B cell (primary cell): ENCODE data around the gene TFF2. TPM values are rescaled to one million over a fixed set of nuclear protein-coding genes. Genes with fewer than 3 reads are reported as not detected.

Source experiments
- ATAC-seq: fragments of 200-7000 bp; cut with Tn5 transposase; one replicate; pipeline ENCODE4 v1.10.0; 2021; ENCODE audit warnings: low read depth, mild to moderate bottlenecking, moderate number of reproducible peaks, moderate library complexity
- CTCF ChIA-PET: fragments of 350-600 bp; sonication (Branson Sonifier 250); formaldehyde crosslinking; loops from one replicate; lab custom pipeline; 2021; ENCODE audit warnings: antibody characterized with exemption, inconsistent platforms; lab: Charles Lee
- POLR2A ChIA-PET: fragments of 350-600 bp; sonication (Branson Sonifier 250); formaldehyde crosslinking; loops from one replicate; lab custom pipeline; 2021; ENCODE audit warnings: antibody characterized with exemption; lab: Charles Lee
- DNase-seq: peaks from one replicate; pipeline ENCODE4 v3.0.0; 2013
- H2AFZ ChIP-seq: 2 replicates; pipeline ENCODE4 v1.6.1; 2012; ENCODE audit warnings: mild to moderate bottlenecking, low read depth, low read length; ENCODE audit not compliant: insufficient read depth, poor library complexity, severe bottlenecking
- H3K27ac ChIP-seq, 2 donors: 1 replicate in 1 of 2; 2 replicates in 1 of 2; pipeline ENCODE4 v1.5.1; 2012 to 2013; ENCODE audit warnings: low read length in 2 of 2, mild to moderate bottlenecking in 2 of 2, moderate library complexity in 1 of 2
- H3K27me3 ChIP-seq, 4 experiments: fragments of 200-600 bp in 1 of 4; sonication (generic) in 1 of 4; replicated peaks in 1 of 4; 1 replicate in 2 of 4; 2 replicates in 2 of 4; pipeline versions ENCODE4 v1.6.1 to v1.7.0; 2013 to 2016; ENCODE audit warnings: low read length in 3 of 4, mild to moderate bottlenecking in 2 of 4, mixed read lengths in 1 of 4, moderate library complexity in 1 of 4; ENCODE audit not compliant: insufficient read depth in 4 of 4, control insufficient read depth in 3 of 4; ENCODE audit errors: control extremely low read depth in 1 of 4
- H3K36me3 ChIP-seq, 2 experiments: replicated peaks in 1 of 2; 1 replicate in 1 of 2; 2 replicates in 1 of 2; pipeline versions ENCODE4 v1.6.1 to v1.7.1; 2013; ENCODE audit warnings: low read length in 1 of 2; ENCODE audit not compliant: insufficient read depth in 2 of 2, control insufficient read depth in 1 of 2; ENCODE audit errors: control extremely low read depth in 1 of 2, extremely low read depth in 1 of 2
- H3K4me1 ChIP-seq, 2 donors: fragments of 200-600 bp in 1 of 2; sonication (generic) in 1 of 2; 1 replicate in 1 of 2; 2 replicates in 1 of 2; pipeline versions ENCODE4 v1.5.1 to v1.6.1; 2013 to 2017; ENCODE audit warnings: low read length in 2 of 2; ENCODE audit not compliant: control insufficient read depth in 2 of 2, insufficient read depth in 2 of 2
- H3K4me2 ChIP-seq: replicated peaks from 2 replicates; pipeline ENCODE3; 2012; ENCODE audit warnings: mild to moderate bottlenecking, low read depth, low read length; ENCODE audit not compliant: poor library complexity, severe bottlenecking
- H3K4me3 ChIP-seq, 5 experiments: fragments of 200-600 bp in 1 of 5; sonication (generic) in 1 of 5; 1 replicate in 3 of 5; 2 replicates in 2 of 5; pipeline versions ENCODE4 v1.5.1 to v1.7.0; 2011 to 2016; ENCODE audit warnings: low read length in 4 of 5, mild to moderate bottlenecking in 4 of 5, low read depth in 2 of 5, control low read depth in 1 of 5, moderate library complexity in 1 of 5; ENCODE audit not compliant: insufficient read depth in 1 of 5; ENCODE audit errors: control extremely low read depth in 1 of 5, extremely low read depth in 1 of 5
- H3K79me2 ChIP-seq: fragments of 200-600 bp; sonication (generic); one replicate; pipeline ENCODE4 v1.6.0; 2016; ENCODE audit warnings: low read length; ENCODE audit not compliant: control insufficient read depth, insufficient read depth
- H3K9ac ChIP-seq: fragments of 200-600 bp; sonication (generic); 2 replicates; pipeline ENCODE4 v1.6.1; 2017; ENCODE audit warnings: mild to moderate bottlenecking, low read length, moderate library complexity
- H3K9me3 ChIP-seq, 3 donors: one replicate each; pipeline versions ENCODE4 v1.6.1 to v1.7.1; 2013; ENCODE audit warnings: low read length in 2 of 3; ENCODE audit not compliant: control insufficient read depth in 2 of 3, insufficient read depth in 1 of 3; ENCODE audit errors: control extremely low read depth in 1 of 3
- H4K20me1 ChIP-seq: 2 replicates; pipeline ENCODE4 v1.6.0; 2012; ENCODE audit warnings: mild to moderate bottlenecking, low read length; ENCODE audit not compliant: insufficient read depth, control insufficient read depth, poor library complexity, severe bottlenecking
- H3K27ac Mint-ChIP-seq: one replicate; pipeline ENCODE4 v1.8.0; 2021; ENCODE audit warnings: mixed read lengths
- H3K27me3 Mint-ChIP-seq: one replicate; pipeline ENCODE4 v1.8.0; 2021; ENCODE audit warnings: mixed read lengths
- H3K4me1 Mint-ChIP-seq: one replicate; pipeline ENCODE4 v1.8.0; 2021; ENCODE audit warnings: mixed read lengths
- H3K4me3 Mint-ChIP-seq: one replicate; pipeline ENCODE4 v1.8.0; 2021; ENCODE audit warnings: mixed read lengths
- H3K9me3 Mint-ChIP-seq: one replicate; pipeline ENCODE4 v1.8.0; 2022; ENCODE audit warnings: mixed read lengths; ENCODE audit not compliant: insufficient read depth
- CTCF ChIP-seq: fragments of 200-600 bp; IDR thresholded peaks from one replicate; pipeline ENCODE4 v1.8.0; 2022; ENCODE audit warnings: antibody characterized with exemption, mild to moderate bottlenecking
- EZH2 ChIP-seq: IDR thresholded peaks from 2 replicates; pipeline ENCODE4 v1.6.1; 2012; ENCODE audit warnings: borderline replicate concordance, low read depth, mild to moderate bottlenecking, moderate library complexity, low read length; ENCODE audit not compliant: insufficient read depth, poor library complexity, severe bottlenecking
- WGBS: methylation state at CpG from one replicate; pipeline ENCODE4 v1.1.5; 2013; ENCODE audit warnings: missing lambda C conversion rate; ENCODE audit not compliant: insufficient coverage; 5-methylcytosine and 5-hydroxymethylcytosine counted together
- intact Hi-C: fragments of 100-400 bp; cut with micrococcal nuclease; formaldehyde crosslinking; loops from one replicate; pipeline ENCODE4 v1.10.0; 2022
- polyA plus RNA-seq: library from polyadenylated mRNA; depleted of rRNA; stranded (reverse); fragments of >200 nt; gene quantifications from 2 replicates; pipeline ENCODE4 v1.2.3, GENCODE V29; 2012
- total RNA-seq, 2 donors: library from RNA; stranded (reverse); fragments of 120-200 nt in 1 of 2; gene quantifications; 1 replicate in 1 of 2; 2 replicates in 1 of 2; pipeline versions ENCODE4 v1.2.3 to v1.2.4, GENCODE V29; 2013 to 2022

The TFF2 gene
- total and polyA plus RNA-seq, 2 donors (not counting 1 experiment from before 2014, with no cell fraction given): not detected

- no peak for ATAC-seq
- no peak overlapping the region for H3K27ac Mint-ChIP-seq
- no peak for DNase-seq
- H3K27me3 ChIP-seq: peaks cover 0 to 31% (median 13%) of the 10 kb centered on the region in 4 experiments
- H3K4me1 Mint-ChIP-seq: peaks cover 4% of the 10 kb centered on the region
- H3K4me2 ChIP-seq: no peak overlapping the region
- WGBS: 94% methylated on average over 19 of the region's 21 CpGs
- ChIA-PET POLR2A (no interaction called here), CTCF (interaction anchor here (1.0 to 4.8 kb wide), 5 partner anchors 7 to 224 kb away, joined by 3 to 39 read pairs (median 13); no protein-coding TSS in a partner anchor)
- H3K79me2 ChIP-seq: no peaks in the 10 kb centered on the region
- no peak overlapping the region for H2AFZ ChIP-seq
- no peak overlapping the region for H3K4me3 ChIP-seq
- H3K4me3 Mint-ChIP-seq: no peak overlapping the region
- H3K27ac ChIP-seq: no peak overlapping the region
- H3K27me3 Mint-ChIP-seq: peaks cover 20% of the 10 kb centered on the region
- H4K20me1 ChIP-seq: no peaks in the 10 kb centered on the region
- peaks cover 7 to 14% of the 10 kb centered on the region in 2 donors for H3K4me1 ChIP-seq
- intact Hi-C loops: no loop called here
- no peaks in the 10 kb centered on the region for H3K9me3 Mint-ChIP-seq
- H3K36me3 ChIP-seq: no peaks in the 10 kb centered on the region
- no peak overlapping the region for H3K9ac ChIP-seq
- TF ChIP-seq CTCF: no peak
- TF ChIP-seq EZH2: no peak
- H3K9me3 ChIP-seq: peaks cover 0 to 3% (median 0%) of the 10 kb centered on the region in 3 donors
Measured at GRCh38 chr21:42311816-42312625, 38.8 kb downstream of the TFF2 start.

GRCh38 chr21:42311160-42311559 is 39.6 kb downstream of the TFF2 start:
- ChIA-PET POLR2A (no interaction called here), CTCF (interaction anchor here (1.0 to 4.8 kb wide), 10 partner anchors 8 to 228 kb away, joined by 3 to 39 read pairs (median 8); no protein-coding TSS in a partner anchor)
- no peak overlapping the region for H3K27ac ChIP-seq
- H3K9me3 ChIP-seq: peaks cover 0 to 3% (median 0%) of the 10 kb centered on the region in 3 donors
- peaks cover 7 to 14% of the 10 kb centered on the region in 2 donors for H3K4me1 ChIP-seq
- H3K4me3 Mint-ChIP-seq: no peak overlapping the region
- intact Hi-C loops: no loop called here
- no peak for DNase-seq
- peaks cover 26% of the 10 kb centered on the region for H3K27me3 Mint-ChIP-seq
- peaks cover 0 to 37% (median 13%) of the 10 kb centered on the region in 4 experiments for H3K27me3 ChIP-seq
- H3K4me1 Mint-ChIP-seq: peaks cover 4% of the 10 kb centered on the region
- H3K36me3 ChIP-seq: no peaks in the 10 kb centered on the region
- no peak overlapping the region for H2AFZ ChIP-seq
- H3K4me2 ChIP-seq: no peak overlapping the region
- no peak overlapping the region for H3K27ac Mint-ChIP-seq
- TF ChIP-seq EZH2: no peak
- no peak for TF ChIP-seq CTCF
- H3K9me3 Mint-ChIP-seq: no peaks in the 10 kb centered on the region
- no peaks in the 10 kb centered on the region for H4K20me1 ChIP-seq
- H3K4me3 ChIP-seq: no peak overlapping the region
- no peaks in the 10 kb centered on the region for H3K79me2 ChIP-seq
- H3K9ac ChIP-seq: no peak overlapping the region
- WGBS: 98% methylated on average over 12 of the region's 14 CpGs
- ATAC-seq: no peak
